ENCODE results near the gene IGSF3.
"Not testable (repeated sequence)": the region's sequence is repeated elsewhere in the genome, so short reads cannot be mapped to it uniquely, and the experiment has no call there.

IGSF3 gene

GRCh38 chr1:116609801-116610371 lies 57.6 kb downstream of the IGSF3 start:
- not testable (repeated sequence) for H3K4me3 Mint-ChIP-seq
- peak overlapping the region; percentile 85 for H3K27ac Mint-ChIP-seq

GRCh38 chr1:116608841-116609240 lies 58.7 kb downstream of the IGSF3 start:
- H3K4me3 Mint-ChIP-seq; H3K9me3 Mint-ChIP-seq; H3K36me3 Mint-ChIP-seq (ENCODE audit: low read depth); H3K27me3 Mint-ChIP-seq: not testable (repeated sequence)
- Mint-ChIP-seq H3K4me1 (ENCODE audit: low read depth) (peaks cover 50% of the 10 kb centered on the region), H3K27ac (peak overlapping the region; percentile 86)

More at GRCh38 chr1:116609801-116610371, 57.6 kb downstream of the IGSF3 start:
- not testable (repeated sequence) for H3K9me3 Mint-ChIP-seq; H3K27me3 Mint-ChIP-seq; H3K36me3 Mint-ChIP-seq (ENCODE audit: low read depth)
- peaks cover 50% of the 10 kb centered on the region for H3K4me1 Mint-ChIP-seq (ENCODE audit: low read depth)

GRCh38 chr1:116608151-116608550 lies 59.4 kb downstream of the IGSF3 start:
- H3K4me3 Mint-ChIP-seq = peak overlapping the region; percentile 55
- peaks cover 50% of the 10 kb centered on the region for H3K4me1 Mint-ChIP-seq (ENCODE audit: low read depth)
- not testable (repeated sequence) for H3K36me3 Mint-ChIP-seq (ENCODE audit: low read depth)

GRCh38 chr1:116607463-116607862 lies 60.1 kb downstream of the IGSF3 start:
- peak overlapping the region; percentile 61 for H3K27ac Mint-ChIP-seq

More at GRCh38 chr1:116608151-116608550, 59.4 kb downstream of the IGSF3 start:
- not testable (repeated sequence) for H3K27me3 Mint-ChIP-seq, H3K9me3 Mint-ChIP-seq
- H3K27ac Mint-ChIP-seq = peak overlapping the region; percentile 86

GRCh38 chr1:116606067-116606466 lies 61.5 kb downstream of the IGSF3 start:
- H3K27me3 Mint-ChIP-seq; H3K36me3 Mint-ChIP-seq (ENCODE audit: low read depth); H3K9me3 Mint-ChIP-seq; H3K4me3 Mint-ChIP-seq: not testable (repeated sequence)
- Mint-ChIP-seq H3K27ac (peak overlapping the region; percentile 13), H3K4me1 (ENCODE audit: low read depth) (peaks cover 50% of the 10 kb centered on the region)

More at GRCh38 chr1:116607463-116607862, 60.1 kb downstream of the IGSF3 start:
- Mint-ChIP-seq H3K4me3 (peak overlapping the region; percentile 39), H3K4me1 (ENCODE audit: low read depth) (peaks cover 50% of the 10 kb centered on the region)
- not testable (repeated sequence) for H3K9me3 Mint-ChIP-seq; H3K27me3 Mint-ChIP-seq; H3K36me3 Mint-ChIP-seq (ENCODE audit: low read depth)

GRCh38 chr1:116605315-116605714 lies 62.2 kb downstream of the IGSF3 start:
- Mint-ChIP-seq H3K27me3 (peaks cover 6% of the 10 kb centered on the region), H3K4me3 (no peak overlapping the region), H3K36me3 (ENCODE audit: low read depth) (no peaks in the 10 kb centered on the region), H3K4me1 (ENCODE audit: low read depth) (peaks cover 42% of the 10 kb centered on the region), H3K27ac (no peak overlapping the region), H3K9me3 (no peaks in the 10 kb centered on the region)

- H3K27me3 Mint-ChIP-seq; H3K27ac Mint-ChIP-seq; H3K36me3 Mint-ChIP-seq (ENCODE audit: low read depth); H3K9me3 Mint-ChIP-seq; H3K4me3 Mint-ChIP-seq: not testable (repeated sequence)
- H3K4me1 Mint-ChIP-seq (ENCODE audit: low read depth) = peaks cover 34% of the 10 kb centered on the region
These were observed 63.1 kb downstream of the IGSF3 start for GRCh38 chr1:116604408-116604807.

GRCh38 chr1:116603646-116604045 lies 63.9 kb downstream of the IGSF3 start:
- H3K4me3 Mint-ChIP-seq; H3K27ac Mint-ChIP-seq; H3K9me3 Mint-ChIP-seq; H3K36me3 Mint-ChIP-seq (ENCODE audit: low read depth): not testable (repeated sequence)
- H3K4me1 Mint-ChIP-seq (ENCODE audit: low read depth) = peaks cover 34% of the 10 kb centered on the region
- peaks cover 12% of the 10 kb centered on the region for H3K27me3 Mint-ChIP-seq

- H3K27ac Mint-ChIP-seq = peak overlapping the region; percentile 59
- not testable (repeated sequence) for H3K4me3 Mint-ChIP-seq; H3K36me3 Mint-ChIP-seq (ENCODE audit: low read depth); H3K9me3 Mint-ChIP-seq
- H3K4me1 Mint-ChIP-seq (ENCODE audit: low read depth) = peaks cover 38% of the 10 kb centered on the region
- H3K27me3 Mint-ChIP-seq = peaks cover 16% of the 10 kb centered on the region
These were observed 68.2 kb downstream of the IGSF3 start for GRCh38 chr1:116599369-116599768.

GRCh38 chr1:116598420-116599036 lies 69.0 kb downstream of the IGSF3 start:
- H3K27me3 Mint-ChIP-seq = peaks cover 13% of the 10 kb centered on the region
- not testable (repeated sequence) for H3K9me3 Mint-ChIP-seq; H3K4me3 Mint-ChIP-seq; H3K36me3 Mint-ChIP-seq (ENCODE audit: low read depth); H3K27ac Mint-ChIP-seq
- peaks cover 38% of the 10 kb centered on the region for H3K4me1 Mint-ChIP-seq (ENCODE audit: low read depth)

GRCh38 chr1:116597388-116597787 lies 70.1 kb downstream of the IGSF3 start:
- H3K36me3 Mint-ChIP-seq (ENCODE audit: low read depth); H3K27ac Mint-ChIP-seq; H3K4me3 Mint-ChIP-seq; H3K9me3 Mint-ChIP-seq: not testable (repeated sequence)
- H3K4me1 Mint-ChIP-seq (ENCODE audit: low read depth) = peaks cover 38% of the 10 kb centered on the region
- H3K27me3 Mint-ChIP-seq = peaks cover 13% of the 10 kb centered on the region

- H3K9me3 Mint-ChIP-seq; H3K36me3 Mint-ChIP-seq (ENCODE audit: low read depth); H3K4me3 Mint-ChIP-seq; H3K27ac Mint-ChIP-seq: not testable (repeated sequence)
- peaks cover 38% of the 10 kb centered on the region for H3K4me1 Mint-ChIP-seq (ENCODE audit: low read depth)
- H3K27me3 Mint-ChIP-seq = peaks cover 13% of the 10 kb centered on the region
These were observed 70.7 kb downstream of the IGSF3 start for GRCh38 chr1:116596742-116597307.

GRCh38 chr1:116595946-116596741 lies 71.4 kb downstream of the IGSF3 start:
- not testable (repeated sequence) for H3K36me3 Mint-ChIP-seq (ENCODE audit: low read depth)

GRCh38 chr1:116595065-116595840 lies 72.3 kb downstream of the IGSF3 start:
- Mint-ChIP-seq H3K4me1 (ENCODE audit: low read depth) (peaks cover 39% of the 10 kb centered on the region), H3K27me3 (peaks cover 13% of the 10 kb centered on the region)
- H3K36me3 Mint-ChIP-seq (ENCODE audit: low read depth); H3K4me3 Mint-ChIP-seq; H3K27ac Mint-ChIP-seq; H3K9me3 Mint-ChIP-seq: not testable (repeated sequence)

More at GRCh38 chr1:116595946-116596741, 71.4 kb downstream of the IGSF3 start:
- not testable (repeated sequence) for H3K9me3 Mint-ChIP-seq, H3K27ac Mint-ChIP-seq
- Mint-ChIP-seq H3K4me3 (peak overlapping the region; percentile 72), H3K4me1 (ENCODE audit: low read depth) (peaks cover 38% of the 10 kb centered on the region), H3K27me3 (peaks cover 13% of the 10 kb centered on the region)

Data from stimulated activated naive CD8-positive, alpha-beta T cell treated with anti-CD3 and anti-CD28 coated beads, Interleukin-15, Interleukin-2, amounts not matched to agents 100 ng/mL and 50 ng/mL, for 24 hours (primary cell).